Calu3 (cell line): Measurements from ENCODE around the gene TANC1. TPM values are rescaled to one million over a fixed set of nuclear protein-coding genes. Genes with fewer than 3 reads are reported as not detected.
"Not testable (repeated sequence)": the region's sequence is repeated elsewhere in the genome, so short reads cannot be mapped to it uniquely, and the experiment has no call there.

ENCODE experiments used
- BruUV-seq: library from RNA; stranded (reverse); fragments of 400-500 nt; replicated peaks from 2 replicates; lab custom pipeline; 2021; lab: Mats Ljungman, UMichigan
- CTCF ChIA-PET: fragments of 300-600 bp; sonication (Branson Sonifier 250); formaldehyde crosslinking; loops from one replicate; lab custom pipeline; 2022; ENCODE audit warnings: antibody characterized with exemption; lab: Charles Lee
- DNase-seq: peaks from one replicate; pipeline ENCODE4 v3.0.0; 2022
- H3K27ac Mint-ChIP-seq: one replicate; pipeline ENCODE4 v1.8.0; 2022; ENCODE audit warnings: mixed read lengths; ENCODE audit not compliant: unreplicated experiment
- H3K27me3 Mint-ChIP-seq: one replicate; pipeline ENCODE4 v1.8.0; 2022; ENCODE audit warnings: mixed read lengths; ENCODE audit not compliant: unreplicated experiment
- H3K36me3 Mint-ChIP-seq: one replicate; pipeline ENCODE4 v1.8.0; 2022; ENCODE audit warnings: mild to moderate bottlenecking, moderate library complexity, mixed read lengths; ENCODE audit not compliant: insufficient read depth, unreplicated experiment
- H3K4me1 Mint-ChIP-seq: one replicate; pipeline ENCODE4 v1.8.0; 2022; ENCODE audit warnings: mild to moderate bottlenecking, low read depth, mixed read lengths; ENCODE audit not compliant: unreplicated experiment
- H3K4me3 Mint-ChIP-seq: one replicate; pipeline ENCODE4 v1.8.0; 2022; ENCODE audit warnings: mild to moderate bottlenecking, low read depth, moderate library complexity, mixed read lengths; ENCODE audit not compliant: unreplicated experiment
- H3K9me3 Mint-ChIP-seq: one replicate; pipeline ENCODE4 v1.8.0; 2022; ENCODE audit warnings: low read depth, mixed read lengths; ENCODE audit not compliant: unreplicated experiment
- intact Hi-C: fragments of 100-400 bp; cut with micrococcal nuclease; formaldehyde crosslinking; loops from one replicate; pipeline ENCODE4 v1.10.0; 2022; ENCODE audit not compliant: unreplicated experiment
- total RNA-seq: library from RNA; stranded (reverse); gene quantifications from 2 replicates; pipeline ENCODE4 v1.2.3, GENCODE V29; 2022
- TF ChIP-seq, protein P1 (sequence below): fragments of 200-600 bp; IDR thresholded peaks from one replicate; pipeline ENCODE4 v1.8.0; 2022; ENCODE audit warnings: antibody characterized with exemption; ENCODE audit not compliant: unreplicated experiment

Gene TANC1
- total RNA-seq, 1 experiment from 2014 or later, result 41.2 TPM

- Mint-ChIP-seq H3K27me3 (no peaks in the 10 kb centered on the region), H3K4me1 (peaks cover 27% of the 10 kb centered on the region), H3K36me3 (no peaks in the 10 kb centered on the region), H3K9me3 (no peaks in the 10 kb centered on the region), H3K4me3 (no peak overlapping the region), H3K27ac (no peak overlapping the region)
- intact Hi-C loops, result no loop called here
- BruUV-seq, result no TSS peak
- DNase-seq, result no peak
- CTCF ChIA-PET, result no interaction called here
- TF ChIP-seq, protein P1, sequence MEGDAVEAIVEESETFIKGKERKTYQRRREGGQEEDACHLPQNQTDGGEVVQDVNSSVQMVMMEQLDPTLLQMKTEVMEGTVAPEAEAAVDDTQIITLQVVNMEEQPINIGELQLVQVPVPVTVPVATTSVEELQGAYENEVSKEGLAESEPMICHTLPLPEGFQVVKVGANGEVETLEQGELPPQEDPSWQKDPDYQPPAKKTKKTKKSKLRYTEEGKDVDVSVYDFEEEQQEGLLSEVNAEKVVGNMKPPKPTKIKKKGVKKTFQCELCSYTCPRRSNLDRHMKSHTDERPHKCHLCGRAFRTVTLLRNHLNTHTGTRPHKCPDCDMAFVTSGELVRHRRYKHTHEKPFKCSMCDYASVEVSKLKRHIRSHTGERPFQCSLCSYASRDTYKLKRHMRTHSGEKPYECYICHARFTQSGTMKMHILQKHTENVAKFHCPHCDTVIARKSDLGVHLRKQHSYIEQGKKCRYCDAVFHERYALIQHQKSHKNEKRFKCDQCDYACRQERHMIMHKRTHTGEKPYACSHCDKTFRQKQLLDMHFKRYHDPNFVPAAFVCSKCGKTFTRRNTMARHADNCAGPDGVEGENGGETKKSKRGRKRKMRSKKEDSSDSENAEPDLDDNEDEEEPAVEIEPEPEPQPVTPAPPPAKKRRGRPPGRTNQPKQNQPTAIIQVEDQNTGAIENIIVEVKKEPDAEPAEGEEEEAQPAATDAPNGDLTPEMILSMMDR, result no peak
Measured at GRCh38 chr2:159137511-159138241, 169.2 kb downstream of the TANC1 start.

DNA sequence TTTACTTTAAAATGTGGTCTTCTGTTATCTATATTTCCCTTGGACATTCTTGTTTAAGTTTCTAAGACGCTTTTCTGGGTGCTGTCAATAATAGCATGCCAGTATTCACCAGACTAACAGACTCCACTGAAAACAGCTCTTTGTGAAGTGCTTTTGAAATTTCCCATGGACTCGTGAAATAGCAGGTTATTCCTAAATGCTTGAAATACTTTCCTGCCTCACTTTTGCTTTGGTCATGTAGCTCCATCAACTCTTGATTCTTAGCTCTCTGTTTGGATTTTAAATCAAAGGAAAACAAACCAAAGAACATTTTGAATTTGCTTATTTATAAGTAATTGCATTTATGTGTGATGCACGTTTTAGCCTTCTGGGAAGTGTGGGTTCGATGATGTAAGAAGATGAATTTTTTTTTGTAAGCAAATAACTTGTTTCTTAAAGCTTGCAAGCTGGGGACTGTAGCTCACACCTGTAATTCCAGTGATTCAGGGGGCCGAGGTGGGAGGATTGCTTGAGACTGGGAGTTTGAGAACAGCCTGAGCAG lies 170.3 kb downstream of the TANC1 start:
- no TSS peak for BruUV-seq
- H3K4me3 Mint-ChIP-seq, result no peak overlapping the region
- H3K9me3 Mint-ChIP-seq, result no peaks in the 10 kb centered on the region
- CTCF ChIA-PET, result no interaction called here
- H3K4me1 Mint-ChIP-seq, result peaks cover 27% of the 10 kb centered on the region
- H3K27ac Mint-ChIP-seq, result no peak overlapping the region
- no peaks in the 10 kb centered on the region for H3K36me3 Mint-ChIP-seq
- DNase-seq, result no peak
- no peaks in the 10 kb centered on the region for H3K27me3 Mint-ChIP-seq
- TF ChIP-seq, protein P1, result no peak
- intact Hi-C loops, result no loop called here

DNA sequence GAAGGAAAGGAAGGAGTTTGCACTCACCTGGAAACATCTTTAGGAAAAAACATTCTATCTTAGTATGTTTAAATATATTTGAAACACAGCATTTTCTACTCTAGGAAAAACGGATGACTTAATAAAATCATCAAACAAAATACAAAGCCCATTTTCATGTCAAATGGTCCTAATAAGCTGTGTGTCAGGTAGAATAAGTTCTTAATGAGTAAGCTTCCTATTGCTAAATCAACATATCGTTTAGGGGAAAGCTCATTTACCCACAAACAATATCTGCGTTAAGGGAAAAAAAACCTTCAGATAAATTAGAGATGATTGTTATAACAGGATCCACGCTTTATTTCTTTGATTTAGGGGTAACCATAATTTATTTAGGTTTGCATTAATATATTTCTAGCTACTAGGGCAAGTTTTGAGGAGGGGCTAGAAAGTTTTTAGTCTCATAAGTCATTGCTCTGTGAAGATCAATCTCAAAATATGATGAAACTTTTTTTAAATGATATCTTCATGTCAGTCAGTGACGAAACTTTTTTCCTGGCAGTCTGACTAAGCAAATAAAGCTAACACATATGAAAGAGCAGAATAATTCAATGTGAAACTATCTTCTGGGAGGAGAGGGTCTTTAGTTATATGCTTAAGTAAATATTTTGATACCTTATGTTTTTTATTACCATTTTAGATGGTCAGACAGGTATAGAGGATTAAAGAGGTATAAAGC lies 170.9 kb downstream of the TANC1 start:
- no peak for DNase-seq
- Mint-ChIP-seq H3K9me3 (no peaks in the 10 kb centered on the region), H3K4me1 (peaks cover 27% of the 10 kb centered on the region), H3K27ac (no peak overlapping the region), H3K27me3 (no peaks in the 10 kb centered on the region), H3K36me3 (no peaks in the 10 kb centered on the region), H3K4me3 (no peak overlapping the region)
- intact Hi-C loops, result no loop called here
- TF ChIP-seq, protein P1, result no peak
- no TSS peak for BruUV-seq
- CTCF ChIA-PET, result interaction anchor here (1.3 kb wide), 1 partner anchor 14 kb away, joined by 3 read pairs; no protein-coding TSS in a partner anchor

DNA sequence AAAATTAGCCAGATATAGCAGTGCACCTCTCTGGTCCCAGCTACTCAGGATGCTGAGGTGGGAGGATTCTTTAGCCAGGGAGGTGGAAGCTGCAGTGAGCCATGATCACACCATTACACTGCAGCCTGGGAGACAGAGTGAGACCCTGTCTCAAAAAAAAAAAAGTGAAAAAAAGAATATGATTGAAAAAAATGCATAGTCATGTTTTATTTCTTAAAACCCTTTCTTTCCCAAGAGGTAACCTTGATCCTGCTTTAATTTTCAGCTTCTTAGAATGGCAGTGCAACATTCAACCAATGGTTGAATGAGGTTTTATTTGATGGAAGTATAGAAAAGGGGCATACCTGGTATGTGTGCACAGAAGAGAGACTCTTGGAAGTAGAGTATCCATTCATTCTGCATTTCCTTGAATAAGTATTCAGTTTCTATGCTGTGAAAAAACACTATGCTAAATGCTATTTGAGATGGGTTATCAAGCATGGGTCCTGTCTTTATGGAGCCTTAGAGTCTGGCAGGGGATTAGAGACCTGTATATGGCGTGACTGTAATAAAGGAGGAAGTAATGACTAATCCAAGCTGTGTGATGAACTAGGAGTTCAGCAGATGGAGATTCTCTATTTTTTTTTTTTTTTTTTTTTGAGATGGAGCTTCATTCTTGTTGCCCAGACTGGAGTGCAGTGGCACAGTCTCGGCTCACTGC lies 171.8 kb downstream of the TANC1 start:
- no TSS peak for BruUV-seq
- DNase-seq, result no peak
- intact Hi-C loops, result no loop called here
- Mint-ChIP-seq H3K9me3 (no peaks in the 10 kb centered on the region), H3K27me3 (no peaks in the 10 kb centered on the region), H3K27ac (no peak overlapping the region), H3K4me3 (no peak overlapping the region), H3K36me3 (no peaks in the 10 kb centered on the region), H3K4me1 (peaks cover 35% of the 10 kb centered on the region)
- TF ChIP-seq, protein P1, result no peak
- CTCF ChIA-PET, result interaction anchor here (0.6 to 1.3 kb wide), 2 partner anchors 12 to 15 kb away, joined by 3 to 4 read pairs; no protein-coding TSS in a partner anchor

DNA sequence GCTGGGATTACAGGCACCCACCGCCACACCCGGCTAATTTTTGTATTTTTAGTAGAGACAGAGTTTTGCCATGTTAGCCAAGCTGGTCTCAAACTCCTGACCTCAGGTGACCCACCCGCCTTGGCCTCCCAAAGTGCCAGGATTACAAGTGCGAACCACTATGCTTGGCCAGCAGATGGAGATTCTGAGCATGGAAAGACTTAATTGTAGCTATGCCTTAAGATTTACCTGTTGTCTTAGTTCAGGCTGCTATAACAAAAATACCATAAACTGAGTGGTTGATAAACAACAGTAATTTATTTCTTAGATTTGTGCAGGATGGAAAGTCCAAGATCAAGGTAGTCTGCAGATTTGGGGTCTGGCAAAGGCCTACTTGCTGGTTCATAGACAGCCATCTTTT lies 172.4 kb downstream of the TANC1 start:
- H3K36me3 Mint-ChIP-seq, BruUV-seq, H3K9me3 Mint-ChIP-seq, H3K4me3 Mint-ChIP-seq, DNase-seq, H3K27me3 Mint-ChIP-seq, intact Hi-C loops, H3K27ac Mint-ChIP-seq: not testable (repeated sequence)
- CTCF ChIA-PET, result interaction anchor here (0.6 kb wide), 1 partner anchor 11 kb away, joined by 4 read pairs; no protein-coding TSS in a partner anchor
- H3K4me1 Mint-ChIP-seq, result peaks cover 41% of the 10 kb centered on the region
